Stimulated activated CD4-positive, alpha-beta T cell treated with anti-CD3 and anti-CD28 coated beads, Interleukin-2, amount 100 ng/mL, for 48 hours (primary cell): ENCODE data around the gene PBX4.
A peak's percentile ranks its signal among the peaks of the same experiment; 100 is the strongest.
"Not testable (repeated sequence)": the region's sequence is repeated elsewhere in the genome, so short reads cannot be mapped to it uniquely, and the experiment has no call there.

ENCODE experiments used
- DNase-seq, 2 donors: peaks; one replicate each; pipeline ENCODE4 v3.0.0-alpha.2; 2020

Gene PBX4

GRCh38 chr19:19626516-19627472 lies 8.3 kb upstream of the PBX4 start:
- DNase-seq: no peak

DNA sequence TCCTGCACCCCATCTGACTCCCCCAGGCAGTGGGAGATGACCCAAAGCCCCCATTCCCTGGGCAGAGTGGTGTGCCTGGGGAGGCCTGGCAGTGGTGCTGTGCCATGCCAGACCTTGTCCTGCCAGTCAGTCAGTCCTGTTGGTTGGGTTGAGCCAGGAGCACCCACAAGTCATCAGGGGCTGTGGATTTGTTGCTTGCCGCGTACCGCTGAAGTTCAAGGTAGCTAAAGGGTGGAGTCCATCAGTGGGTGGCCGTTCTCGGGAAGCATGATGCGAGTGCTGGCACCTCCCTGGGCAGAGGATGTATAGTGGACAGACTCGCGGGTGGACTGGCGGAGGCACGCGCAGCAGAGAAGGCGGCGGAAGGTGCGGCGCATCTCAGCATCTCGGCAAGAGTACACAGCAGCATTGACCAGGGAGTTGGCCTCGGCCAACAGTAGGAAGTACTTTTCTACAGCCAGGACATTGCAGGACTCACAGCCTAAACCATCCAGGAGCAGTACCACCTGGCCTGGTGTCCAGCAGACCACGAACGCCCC lies 5.6 kb upstream of the PBX4 start:
- no peak for DNase-seq

GRCh38 chr19:19623383-19623782 lies 4.9 kb upstream of the PBX4 start:
- no peak for DNase-seq

DNA sequence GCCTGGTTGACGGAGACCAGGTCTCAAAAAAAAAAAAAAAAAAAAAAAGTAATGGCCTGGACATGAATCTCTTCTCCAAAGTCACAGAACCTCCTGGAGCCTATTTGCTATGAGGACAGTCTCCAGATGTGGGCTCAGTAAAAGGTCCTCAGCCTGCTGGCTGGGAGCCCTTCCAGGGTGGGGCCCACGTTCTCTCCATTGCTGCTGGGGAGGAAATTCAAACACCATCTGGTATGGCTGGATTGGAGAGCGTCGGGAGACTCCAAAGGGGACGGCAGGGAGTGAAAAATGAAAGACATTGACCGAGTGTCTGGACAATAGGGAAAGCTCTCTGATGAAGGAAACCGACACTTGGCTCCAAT lies 1.3 kb upstream of the PBX4 start:
- DNase-seq: no peak

- DNase-seq: no peak
These were observed 828 bp upstream of the PBX4 start for GRCh38 chr19:19619181-19619848.

DNA sequence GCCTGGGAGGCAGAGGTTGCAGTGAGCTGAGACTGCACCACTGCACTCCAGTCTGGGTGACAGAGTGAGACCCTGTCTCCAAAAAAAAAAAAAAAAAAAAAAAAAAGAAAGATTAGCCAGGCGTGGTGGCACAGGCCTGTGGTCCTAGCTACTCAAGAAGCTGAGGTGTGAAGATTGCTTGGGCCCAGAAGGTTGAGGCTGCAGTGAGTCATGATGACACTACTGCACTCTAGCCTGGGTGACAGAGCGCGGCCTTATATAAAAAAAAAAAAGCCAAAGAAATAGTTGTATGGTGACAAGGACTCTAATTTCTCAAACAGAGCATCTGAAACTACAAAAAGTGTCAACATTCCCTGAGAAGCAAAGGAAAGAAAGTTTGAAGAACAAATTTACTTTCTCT lies 3.4 kb downstream of the PBX4 start:
- DNase-seq: no peak

DNA sequence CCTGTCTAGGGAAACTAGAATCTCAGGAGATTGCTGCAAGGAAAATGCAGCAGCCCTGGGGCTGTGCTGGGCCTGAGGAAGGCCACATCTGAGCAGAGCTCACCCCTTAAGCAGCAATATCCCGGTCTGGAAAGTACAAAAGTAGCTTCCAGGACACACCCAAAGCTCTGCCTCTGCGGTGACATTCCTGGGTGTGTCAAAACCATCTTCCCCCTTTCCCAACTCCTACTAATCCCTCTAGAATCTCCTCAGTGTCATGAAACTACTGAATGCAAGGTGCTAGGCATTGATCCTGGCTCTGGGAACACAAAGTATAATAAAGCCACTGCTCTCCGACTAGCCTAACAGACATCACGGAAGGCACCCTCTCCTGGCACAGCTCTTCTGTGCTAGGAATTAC lies 5.0 kb downstream of the PBX4 start:
- no peak for DNase-seq

- DNase-seq: no peak
These were observed 7.9 kb downstream of the PBX4 start for GRCh38 chr19:19610376-19611202.

- not testable (repeated sequence) for DNase-seq
These were observed 11.8 kb downstream of the PBX4 start for GRCh38 chr19:19606686-19607085.

DNA sequence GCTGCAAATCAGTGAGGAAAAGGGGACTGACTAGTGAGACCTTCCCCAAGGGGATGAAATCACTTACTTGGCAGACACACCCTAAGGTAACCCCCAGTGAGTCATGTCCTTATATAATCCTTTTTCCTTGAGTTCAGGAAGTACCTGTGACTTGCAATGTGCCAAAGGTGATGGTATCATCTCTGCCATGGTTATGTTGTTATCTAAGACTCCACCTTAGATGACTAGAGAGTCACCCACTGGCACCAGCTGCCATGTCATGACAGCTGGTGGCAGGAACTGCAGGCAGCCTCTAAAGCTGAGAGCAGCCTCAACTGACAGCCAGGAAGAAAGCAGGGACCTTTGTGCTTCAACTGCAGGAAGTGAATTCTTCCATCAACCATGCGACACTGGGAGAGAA lies 12.5 kb downstream of the PBX4 start:
- no peak for DNase-seq

- DNase-seq: no peak
These were observed 15.7 kb downstream of the PBX4 start for GRCh38 chr19:19602713-19603324.

DNA sequence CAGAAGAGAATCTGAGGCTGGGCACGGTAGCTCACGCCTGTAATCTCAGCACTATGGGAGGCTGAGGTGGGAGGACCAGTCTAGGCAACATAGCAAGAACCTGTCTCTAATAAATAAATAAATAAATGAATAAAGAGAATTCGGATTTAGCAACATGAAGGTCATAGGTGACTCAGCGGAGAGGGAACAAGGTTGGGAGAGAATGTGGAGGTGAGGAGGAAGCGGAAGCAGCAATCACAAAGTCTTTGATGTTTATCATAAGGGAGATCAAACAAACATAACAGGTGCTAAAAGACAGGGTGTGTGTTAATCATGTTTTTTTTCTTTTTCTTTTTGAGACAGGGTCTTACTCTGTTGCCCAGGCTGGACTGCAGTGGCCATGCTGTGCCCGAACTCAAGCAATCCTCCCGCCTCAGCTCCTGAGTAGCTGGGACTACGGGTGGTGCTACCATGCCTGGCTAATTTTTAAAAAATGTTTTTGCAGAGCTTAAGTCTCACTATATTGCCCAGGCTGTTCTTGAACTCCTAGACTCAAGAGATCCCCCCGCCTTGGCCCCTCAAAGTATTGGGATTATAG lies 16.3 kb downstream of the PBX4 start:
- no peak for DNase-seq

DNA sequence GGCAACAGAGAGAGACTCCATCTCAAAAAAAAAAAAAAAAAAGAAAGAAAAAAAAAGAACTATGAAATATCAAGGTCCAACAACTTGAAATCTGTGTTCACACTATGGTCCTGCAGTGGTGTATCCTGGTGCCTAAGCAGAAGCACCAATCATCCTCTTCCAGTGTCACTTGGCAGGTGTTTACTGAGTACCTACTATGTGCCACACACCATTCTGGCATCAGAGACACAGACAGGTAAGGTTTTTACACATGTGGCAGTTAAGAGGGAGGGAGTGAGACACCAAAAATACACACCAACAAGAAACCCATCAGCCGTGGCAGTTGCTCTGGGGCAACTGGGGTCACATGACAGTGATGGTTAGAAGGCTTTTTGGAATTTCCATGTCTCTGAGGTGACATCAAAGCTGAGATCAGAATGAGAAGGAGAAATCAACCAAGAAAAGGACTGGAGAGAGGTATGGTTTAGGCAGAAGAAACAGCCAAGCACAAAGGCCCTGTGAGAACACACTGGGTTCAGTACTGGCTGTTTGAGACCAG lies 17.6 kb downstream of the PBX4 start:
- no peak for DNase-seq

DNA sequence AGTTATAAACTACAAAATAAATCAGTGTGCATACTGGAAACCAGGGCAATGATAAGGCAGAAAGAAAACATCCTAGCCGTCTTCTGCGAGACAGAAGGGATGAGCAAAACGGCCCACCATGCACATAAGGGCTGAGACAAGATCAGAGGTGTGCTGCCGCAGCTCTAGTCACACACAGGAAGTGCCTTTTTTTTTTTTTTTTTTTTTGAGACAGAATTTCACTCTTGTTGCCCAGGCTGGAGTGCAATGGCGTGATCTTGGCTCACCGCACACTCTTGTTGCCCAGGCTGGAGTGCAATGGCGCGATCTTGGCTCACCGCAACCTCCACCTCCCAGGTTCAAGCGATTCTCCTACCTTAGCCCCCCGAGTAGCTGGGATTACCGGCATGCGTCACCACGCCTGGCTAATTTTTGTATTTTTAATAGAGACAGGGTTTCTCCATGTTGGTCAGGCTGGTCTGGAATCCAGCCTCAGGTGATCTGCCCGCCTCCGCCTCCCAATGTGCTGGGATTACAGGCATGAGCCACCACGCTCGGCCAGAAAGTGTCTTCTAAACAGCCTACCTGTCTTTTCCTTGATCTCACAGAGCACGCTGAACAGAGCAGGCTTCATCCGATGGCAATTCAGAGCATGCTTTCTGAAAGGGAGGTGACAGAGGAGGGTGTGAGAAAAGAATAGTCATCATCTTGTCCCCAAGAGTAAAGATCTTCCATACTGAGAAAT lies 19.6 kb downstream of the PBX4 start:
- peak in 1 of 2 donors; percentile 44 for DNase-seq

GRCh38 chr19:19597809-19598306 lies 20.6 kb downstream of the PBX4 start:
- DNase-seq: peak in 1 of 2 donors; percentile 51

DNA sequence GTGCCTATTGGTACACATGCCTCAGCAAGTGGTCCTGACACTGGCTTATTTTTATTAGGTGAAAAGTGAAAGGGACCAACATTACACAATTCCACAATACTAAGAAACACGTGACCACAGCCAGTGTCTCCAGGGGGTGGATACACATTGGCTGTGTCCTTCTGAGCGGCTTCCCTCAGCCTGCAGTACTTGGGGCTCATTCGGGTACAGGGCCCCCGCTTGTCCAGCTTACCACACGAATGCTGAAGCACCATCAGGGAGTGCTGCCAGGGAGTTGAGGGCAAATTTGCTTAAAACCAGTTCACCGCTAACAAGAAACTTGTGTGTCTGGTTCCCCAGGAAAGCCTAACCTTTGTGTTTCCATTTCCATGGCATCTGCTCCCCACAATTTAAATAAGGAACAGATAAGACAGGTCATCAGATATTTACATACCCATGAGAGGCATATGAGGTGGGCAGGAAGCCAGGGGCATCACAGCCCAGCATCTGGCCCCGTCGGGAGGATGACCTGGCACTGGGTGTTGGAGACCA lies 23.3 kb downstream of the PBX4 start:
- no peak for DNase-seq

DNA sequence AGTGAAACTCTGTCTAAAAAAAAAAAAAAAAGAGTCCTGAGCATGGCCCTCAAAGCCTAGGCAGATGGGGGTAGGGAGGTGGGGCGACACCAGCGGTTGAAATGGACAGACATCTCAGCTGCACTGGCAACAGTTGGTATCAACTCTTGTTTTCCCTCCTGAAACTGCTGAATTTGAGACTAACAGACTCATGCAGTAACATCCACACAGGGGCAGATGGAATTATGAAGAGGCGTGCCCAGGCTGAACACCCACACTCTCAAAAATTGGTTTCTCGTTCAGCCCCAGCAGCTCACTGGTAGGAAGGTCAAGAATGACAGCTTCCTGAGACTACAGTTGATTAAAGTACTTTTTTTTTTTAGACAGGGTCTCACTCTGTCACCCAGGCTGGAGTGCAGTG lies 24.1 kb downstream of the PBX4 start:
- no peak for DNase-seq

- DNase-seq: no peak
These were observed 25.8 kb downstream of the PBX4 start for GRCh38 chr19:19592690-19593089.

DNA sequence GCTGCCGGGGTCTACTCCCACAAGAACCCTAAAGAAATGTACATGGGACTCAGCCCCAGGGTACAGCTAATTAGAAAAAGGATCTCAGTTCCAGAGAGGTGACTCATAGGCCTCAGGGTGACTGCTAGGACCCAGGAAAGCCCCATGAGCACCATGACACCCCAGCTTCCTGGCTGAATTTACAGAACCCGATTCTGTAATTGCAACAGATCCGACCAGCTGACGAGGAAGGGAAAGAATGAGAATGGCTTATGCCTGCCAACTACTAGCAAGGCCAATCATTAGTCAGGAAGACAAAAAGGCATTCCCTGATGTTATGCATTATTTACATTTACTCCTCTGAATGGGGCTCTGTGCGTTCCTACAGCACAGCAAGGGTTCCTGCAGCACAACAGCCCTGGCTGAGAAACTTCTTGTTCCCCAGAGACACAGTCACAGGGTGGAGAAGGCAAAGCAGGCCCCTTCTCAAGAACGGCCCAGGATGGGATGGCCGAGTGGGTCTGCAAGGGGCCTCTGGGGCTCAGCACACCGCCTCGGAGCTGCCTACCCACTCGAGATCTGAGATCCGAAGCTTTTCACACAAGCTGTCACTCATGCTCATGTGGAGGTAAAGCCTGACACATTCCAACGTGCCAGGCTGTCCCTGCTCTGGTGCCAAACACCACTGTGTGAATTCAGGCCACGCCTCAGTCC lies 27.2 kb downstream of the PBX4 start:
- peak; percentile 46 to 55 for DNase-seq

GRCh38 chr19:19588546-19588945 lies 29.9 kb downstream of the PBX4 start:
- DNase-seq: no peak
